HS-27A (cell line): ENCODE data around the gene NPY4R2.
A peak's percentile ranks its signal among the peaks of the same experiment; 100 is the strongest.
"Not testable (repeated sequence)": the region's sequence is repeated elsewhere in the genome, so short reads cannot be mapped to it uniquely, and the experiment has no call there.

ENCODE experiments used
- DNase-seq: peaks from one replicate; pipeline ENCODE4 v3.0.0-alpha.2; 2012; ENCODE audit warnings: low read depth, missing footprints

NPY4R2 gene, protein sequence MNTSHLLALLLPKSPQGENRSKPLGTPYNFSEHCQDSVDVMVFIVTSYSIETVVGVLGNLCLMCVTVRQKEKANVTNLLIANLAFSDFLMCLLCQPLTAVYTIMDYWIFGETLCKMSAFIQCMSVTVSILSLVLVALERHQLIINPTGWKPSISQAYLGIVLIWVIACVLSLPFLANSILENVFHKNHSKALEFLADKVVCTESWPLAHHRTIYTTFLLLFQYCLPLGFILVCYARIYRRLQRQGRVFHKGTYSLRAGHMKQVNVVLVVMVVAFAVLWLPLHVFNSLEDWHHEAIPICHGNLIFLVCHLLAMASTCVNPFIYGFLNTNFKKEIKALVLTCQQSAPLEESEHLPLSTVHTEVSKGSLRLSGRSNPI

GRCh38 chr10:47918475-47918874 is at the start of gene NPY4R2:
TSS of gene NPY4R2 (plus strand) at chr10:47918662. CDS start at chr10:47921988, 3,326 bp downstream.
- DNase-seq: not testable (repeated sequence)

DNA sequence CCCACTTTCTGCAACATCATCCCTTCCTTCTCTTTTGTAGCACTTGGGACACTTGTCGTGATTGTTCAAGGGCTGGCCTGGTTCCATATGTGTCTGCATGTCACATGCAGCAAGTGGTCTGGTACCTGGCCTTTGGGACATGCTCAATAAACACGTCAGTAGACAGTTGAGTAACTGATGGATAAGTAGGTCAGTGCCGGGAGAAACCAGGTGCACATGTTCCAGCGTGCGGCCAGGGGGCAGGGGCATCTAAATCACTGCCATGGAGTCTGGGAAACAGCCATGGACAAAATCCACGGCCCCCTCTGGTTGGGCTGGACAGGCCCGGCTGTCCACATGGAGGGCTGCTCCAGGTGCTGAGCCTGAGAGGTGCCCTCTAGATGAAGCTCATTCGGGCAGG is 47.6 kb upstream of the NPY4R2 start:
- not testable (repeated sequence) for DNase-seq

DNA sequence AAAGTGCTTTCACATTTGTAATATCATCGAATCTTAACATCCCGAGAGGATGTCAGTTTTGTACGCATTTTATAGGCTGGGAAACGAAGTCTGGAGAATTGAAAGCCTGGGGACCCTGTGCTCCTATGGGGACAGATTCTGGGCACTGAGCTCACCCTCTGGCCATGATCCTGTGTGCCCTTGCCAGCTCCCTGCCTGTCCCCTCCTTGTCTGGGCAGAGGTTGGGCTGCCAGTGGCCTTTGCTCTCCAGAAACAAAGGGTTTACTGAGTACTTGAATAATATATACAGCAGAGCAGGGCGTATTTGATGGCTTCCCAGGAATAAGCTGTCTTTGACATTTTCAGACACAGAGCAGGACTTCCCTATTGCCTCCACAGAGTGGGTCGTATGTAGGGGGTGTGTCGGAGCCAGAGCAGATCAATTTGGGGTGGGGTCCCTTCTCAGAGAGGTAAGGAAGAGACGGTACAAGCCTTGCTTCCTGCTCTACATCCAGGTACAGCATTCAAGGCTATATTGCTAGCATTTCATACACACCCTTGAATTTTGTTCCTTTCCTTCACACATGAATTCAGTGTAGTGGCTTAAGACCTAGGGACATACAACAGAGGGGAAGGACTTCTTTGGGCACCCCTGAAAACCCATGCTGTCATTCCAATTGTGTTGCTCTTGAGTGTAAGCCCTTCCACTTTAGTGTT is 46.8 kb upstream of the NPY4R2 start:
- DNase-seq: not testable (repeated sequence)

DNA sequence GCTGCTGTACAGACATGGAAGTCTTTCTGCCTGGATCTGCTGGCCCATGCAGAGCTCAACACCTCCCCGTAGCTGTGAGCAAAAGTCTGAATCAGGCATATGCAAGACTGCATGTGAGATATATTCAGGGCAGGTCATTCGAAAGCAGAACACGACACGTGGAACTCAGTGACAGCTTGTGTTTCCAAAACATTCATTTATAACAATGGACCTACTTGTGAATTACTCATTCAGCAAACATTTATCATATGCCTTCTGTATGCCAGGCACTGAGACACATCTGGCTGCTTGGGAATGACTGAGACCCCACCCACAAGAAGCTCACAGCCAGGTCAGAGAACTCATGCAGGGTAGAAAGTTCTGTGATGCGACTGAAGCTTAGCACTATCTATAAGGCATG is 46.2 kb upstream of the NPY4R2 start:
- not testable (repeated sequence) for DNase-seq

DNA sequence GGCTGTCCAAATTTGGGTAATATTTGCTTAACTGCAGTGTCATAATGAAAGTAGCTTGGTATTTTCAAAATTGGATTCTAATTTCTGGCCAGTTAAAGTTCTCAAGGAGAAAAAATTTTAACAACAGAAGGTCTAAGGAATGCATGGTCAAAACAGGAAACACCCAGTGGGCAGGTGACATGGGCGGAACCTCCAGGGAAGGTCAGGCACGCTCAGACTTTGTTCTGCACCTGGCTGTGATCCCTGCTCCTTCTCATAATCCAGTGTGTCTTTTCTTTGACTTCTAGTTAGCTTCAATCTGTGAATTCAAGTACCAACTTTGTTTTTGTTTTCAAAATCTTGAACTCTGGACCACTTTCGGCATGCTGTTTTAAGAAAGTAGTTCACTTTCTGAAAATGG is 34.2 kb upstream of the NPY4R2 start:
- DNase-seq: not testable (repeated sequence)

DNA sequence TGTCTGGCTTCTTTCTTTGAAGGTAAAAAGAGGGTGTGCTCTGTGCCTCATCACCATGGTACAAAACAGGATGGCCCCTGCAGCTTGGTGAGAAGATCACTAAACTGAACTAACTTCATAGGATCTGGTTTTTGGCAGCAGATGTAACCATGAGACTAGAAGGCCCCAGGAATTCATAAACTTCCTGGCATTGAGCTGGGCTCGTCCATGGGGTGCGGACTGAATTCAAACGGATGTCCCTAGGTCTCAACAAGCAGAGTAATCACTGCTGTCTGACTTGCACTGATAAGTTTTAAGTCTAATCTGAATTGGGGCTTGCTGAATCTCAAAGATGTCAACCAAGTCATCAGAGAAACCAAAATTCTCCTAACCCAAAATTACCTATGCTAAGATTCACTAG is 33.5 kb upstream of the NPY4R2 start:
- DNase-seq: not testable (repeated sequence)

- not testable (repeated sequence) for DNase-seq
Observed at GRCh38 chr10:47886356-47886755, 32.1 kb upstream of the NPY4R2 start.

DNA sequence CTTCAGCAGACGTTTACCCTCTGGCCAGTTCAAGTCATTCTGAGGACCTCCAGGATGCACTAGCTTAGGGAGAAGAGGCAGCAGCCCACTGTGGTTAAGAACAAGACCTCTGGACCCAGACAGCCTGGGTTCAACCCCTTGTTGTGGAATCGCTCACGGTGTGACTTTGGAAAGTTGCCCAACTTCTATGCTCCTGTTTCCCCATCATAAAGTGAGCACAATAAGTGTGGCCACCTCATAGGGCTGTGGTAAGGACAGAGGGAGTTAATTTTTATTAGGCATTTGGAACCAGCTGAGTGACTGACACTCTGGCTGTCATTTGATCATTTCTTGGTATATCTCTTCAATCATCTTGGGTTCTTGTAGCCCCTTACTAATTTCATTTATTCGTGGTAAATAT is 31.6 kb upstream of the NPY4R2 start:
- DNase-seq: not testable (repeated sequence)

DNA sequence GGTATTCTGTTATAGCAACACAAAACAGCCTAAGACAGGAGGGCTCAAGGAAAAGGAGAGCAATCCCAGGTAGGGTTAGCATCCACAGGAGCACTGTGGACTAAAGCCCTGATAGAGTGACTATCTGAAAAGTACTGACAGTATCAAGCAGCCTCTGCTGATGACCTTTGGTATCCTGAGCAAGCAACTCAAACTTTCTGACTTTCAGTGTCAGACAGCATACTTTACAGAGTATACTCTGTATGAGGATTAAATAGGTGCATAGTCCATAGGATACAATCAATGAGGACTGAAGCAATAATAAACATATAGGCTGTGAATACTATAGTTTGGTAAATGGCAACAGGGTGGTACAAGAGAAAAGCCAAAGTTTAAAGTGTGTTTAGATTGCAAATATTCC is 27.7 kb upstream of the NPY4R2 start:
- DNase-seq: not testable (repeated sequence)

DNA sequence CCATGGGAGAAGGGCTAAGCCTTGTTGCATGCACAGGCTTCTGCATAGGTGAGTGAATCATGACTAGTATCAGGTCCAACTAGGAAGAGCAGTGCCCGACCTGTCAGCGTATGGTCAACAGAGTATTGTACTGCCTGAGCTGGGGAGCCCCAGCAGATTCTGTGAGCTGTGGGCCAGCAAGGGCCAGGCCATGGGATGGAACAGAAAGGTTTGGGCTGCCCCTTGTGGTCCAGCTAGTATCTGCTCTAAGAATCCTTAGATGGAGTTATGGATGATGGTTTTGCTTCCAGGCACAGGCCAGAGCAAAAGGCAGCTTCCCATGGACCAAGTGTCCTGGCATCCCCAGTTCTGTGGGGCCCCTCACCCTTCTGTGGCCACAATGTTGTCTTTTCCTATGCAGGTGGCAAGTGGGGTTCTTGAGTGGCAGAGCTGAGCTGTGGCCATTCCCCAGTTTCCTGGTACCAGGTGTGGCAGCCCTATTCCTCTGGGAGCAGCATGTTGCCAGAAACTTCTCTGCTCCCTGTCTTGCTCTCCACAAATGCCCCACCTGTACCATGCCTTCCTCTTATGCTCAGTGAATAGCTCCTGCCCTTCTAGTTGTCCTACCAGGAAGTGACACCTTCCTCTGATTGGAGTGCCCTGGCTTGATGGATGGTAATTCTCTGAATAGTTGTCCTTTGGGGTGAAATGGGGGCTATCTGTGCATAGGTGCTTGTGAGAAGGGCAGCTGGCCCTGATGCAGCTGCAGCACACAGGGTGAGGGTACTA is 25.8 kb upstream of the NPY4R2 start:
- DNase-seq: not testable (repeated sequence)

- not testable (repeated sequence) for DNase-seq
Observed at GRCh38 chr10:47894571-47894970, 23.9 kb upstream of the NPY4R2 start.

DNA sequence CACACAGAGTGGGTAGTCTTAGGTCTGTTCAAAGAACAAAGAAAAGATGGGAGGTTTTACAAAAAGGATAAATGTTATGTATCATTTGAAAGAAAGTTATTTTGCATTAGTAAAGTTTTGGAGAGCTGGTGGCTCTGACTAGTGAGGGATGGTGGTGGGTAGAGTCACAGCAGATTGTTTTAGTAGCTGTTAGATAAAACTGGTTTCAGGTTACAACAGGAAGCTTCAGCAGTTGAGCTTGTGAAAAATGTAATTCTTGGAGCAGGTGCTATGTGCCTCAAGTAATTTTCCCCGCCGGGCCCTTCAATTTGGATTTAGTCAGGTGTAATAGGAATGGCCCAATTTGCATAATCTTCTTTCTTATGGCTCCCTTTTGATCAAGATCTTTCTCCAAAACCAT is 20.6 kb upstream of the NPY4R2 start:
- DNase-seq: not testable (repeated sequence)

DNA sequence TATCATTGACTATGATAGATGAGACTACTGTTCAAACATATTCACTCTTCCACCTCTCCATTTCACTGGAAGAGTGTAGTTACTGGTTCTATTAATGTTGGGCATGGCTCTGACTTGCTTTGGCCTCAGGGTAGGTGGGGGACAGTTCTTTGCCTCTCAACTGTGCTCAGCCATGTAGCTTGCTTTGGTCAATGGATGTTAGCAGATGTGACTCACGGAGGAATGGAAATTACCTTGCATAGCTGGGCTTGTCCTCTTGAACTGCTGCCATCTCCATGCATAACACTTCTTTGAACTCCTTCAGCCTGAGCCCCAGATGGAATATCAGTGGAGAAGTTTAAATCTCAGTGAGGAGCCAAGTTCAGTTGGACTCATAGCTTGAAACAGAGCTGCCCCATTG is 9.1 kb upstream of the NPY4R2 start:
- DNase-seq: not testable (repeated sequence)

DNA sequence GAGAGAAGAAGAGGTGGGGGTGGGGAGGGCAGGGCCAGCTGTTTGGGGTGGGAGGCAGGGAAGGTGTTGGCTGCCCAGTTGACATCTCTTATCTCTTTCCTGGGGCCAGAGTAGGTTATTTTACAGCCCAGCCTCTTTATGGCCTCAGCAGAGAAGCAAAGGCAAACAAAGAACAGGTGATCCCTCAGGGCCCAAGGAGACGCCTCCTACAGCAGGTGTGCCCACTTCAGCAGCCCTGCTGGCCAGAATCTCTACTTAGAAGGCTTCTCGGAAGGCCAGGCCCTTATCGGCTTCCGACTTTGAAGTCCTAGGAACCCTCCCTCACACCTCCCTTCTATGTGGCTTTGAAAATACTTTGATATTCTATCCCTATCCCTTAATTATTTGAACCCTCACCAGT is 8.0 kb upstream of the NPY4R2 start:
- not testable (repeated sequence) for DNase-seq

- not testable (repeated sequence) for DNase-seq
Observed at GRCh38 chr10:47914052-47914451, 4.4 kb upstream of the NPY4R2 start.

DNA sequence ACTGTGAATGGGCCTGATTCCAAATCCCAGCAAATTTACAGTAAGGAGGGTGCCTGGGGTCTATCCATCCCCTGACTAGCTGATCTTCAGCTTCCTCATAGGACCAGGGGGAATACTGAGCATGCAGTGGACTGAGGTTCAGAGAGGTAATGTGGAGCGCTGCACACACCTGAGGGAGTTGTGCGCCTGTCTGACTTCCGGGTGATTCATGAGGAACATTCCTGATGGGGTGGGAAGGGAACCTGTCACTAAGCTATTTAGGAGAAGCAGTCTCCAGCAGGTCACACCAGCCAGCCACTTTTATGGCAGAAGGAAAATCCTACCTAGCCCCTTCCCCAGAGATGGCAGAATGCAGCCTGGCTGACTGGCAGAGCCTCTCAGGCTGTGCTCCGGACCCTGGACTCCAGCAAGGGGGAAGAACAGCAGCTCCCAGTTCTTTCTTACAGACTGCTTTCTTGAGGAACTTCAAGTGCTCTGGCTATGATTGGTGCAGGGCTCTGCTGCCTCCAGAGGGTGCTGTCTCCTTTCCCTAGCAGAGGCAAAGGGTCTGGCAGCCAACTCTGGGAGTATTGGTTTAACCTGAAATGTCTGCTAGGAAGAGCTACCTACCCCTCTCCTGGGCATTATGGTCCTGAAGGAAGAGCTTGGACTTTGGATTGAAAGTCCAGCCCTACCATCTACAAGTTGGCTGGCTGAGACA is 2.5 kb upstream of the NPY4R2 start:
- not testable (repeated sequence) for DNase-seq

- DNase-seq: peak; percentile 11
Observed at GRCh38 chr10:47920610-47921009, 2.1 kb downstream of the NPY4R2 start.

DNA sequence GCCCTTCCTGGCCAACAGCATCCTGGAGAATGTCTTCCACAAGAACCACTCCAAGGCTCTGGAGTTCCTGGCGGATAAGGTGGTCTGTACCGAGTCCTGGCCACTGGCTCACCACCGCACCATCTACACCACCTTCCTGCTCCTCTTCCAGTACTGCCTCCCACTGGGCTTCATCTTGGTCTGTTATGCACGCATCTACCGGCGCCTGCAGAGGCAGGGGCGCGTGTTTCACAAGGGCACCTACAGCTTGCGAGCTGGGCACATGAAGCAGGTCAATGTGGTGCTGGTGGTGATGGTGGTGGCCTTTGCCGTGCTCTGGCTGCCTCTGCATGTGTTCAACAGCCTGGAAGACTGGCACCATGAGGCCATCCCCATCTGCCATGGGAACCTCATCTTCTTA is 4.0 kb downstream of the NPY4R2 start:
- DNase-seq: not testable (repeated sequence)

- not testable (repeated sequence) for DNase-seq
Observed at GRCh38 chr10:47924628-47925027, 6.2 kb downstream of the NPY4R2 start.

- not testable (repeated sequence) for DNase-seq
Observed at GRCh38 chr10:47927147-47927916, 8.9 kb downstream of the NPY4R2 start.

- DNase-seq: not testable (repeated sequence)
Observed at GRCh38 chr10:47928225-47928624, 9.8 kb downstream of the NPY4R2 start.
